Neutrophil (primary cell): Measurements from ENCODE around the gene LINC00305.

Experiments used
- H3K27ac ChIP-seq: fragments of 200-600 bp; sonication (generic); 2 replicates; pipeline ENCODE4 v1.5.1; 2016; ENCODE audit warnings: mild to moderate bottlenecking, moderate library complexity
- H3K27me3 ChIP-seq: fragments of 200-600 bp; sonication (generic); 2 replicates; pipeline ENCODE4 v1.6.0; 2016; ENCODE audit warnings: mild to moderate bottlenecking
- H3K36me3 ChIP-seq: fragments of 200-600 bp; sonication (generic); 2 replicates; pipeline ENCODE4 v1.5.1; 2017
- H3K4me1 ChIP-seq, 2 experiments: fragments of 200-600 bp in 1 of 2; sonication (generic) in 1 of 2; 1 replicate in 1 of 2; 2 replicates in 1 of 2; pipeline versions ENCODE4 v1.5.1 to v1.6.1; 2013 to 2016; ENCODE audit warnings: low read depth in 1 of 2, low read length in 1 of 2, mild to moderate bottlenecking in 1 of 2, moderate library complexity in 1 of 2; ENCODE audit not compliant: control insufficient read depth in 1 of 2, insufficient read depth in 1 of 2
- H3K4me3 ChIP-seq, 2 experiments: fragments of 200-600 bp in 1 of 2; sonication (generic) in 1 of 2; 1 replicate in 1 of 2; 2 replicates in 1 of 2; pipeline ENCODE4 v1.5.1; 2013 to 2016; ENCODE audit warnings: low read depth in 1 of 2, low read length in 1 of 2, mild to moderate bottlenecking in 1 of 2, moderate library complexity in 1 of 2
- H3K9me3 ChIP-seq: fragments of 200-600 bp; sonication (generic); 2 replicates; pipeline ENCODE4 v1.5.1; 2016
- CTCF ChIP-seq: fragments of 200-600 bp; sonication (generic); IDR thresholded peaks from 2 replicates; pipeline ENCODE4 v1.5.1; 2016; ENCODE audit warnings: antibody characterized with exemption

Gene LINC00305

GRCh38 chr18:64099244-64099643, 49.6 kb downstream of the LINC00305 start:
- Histone ChIP-seq H3K27ac (no peak overlapping the region), H3K4me1 (no peaks in the 10 kb centered on the region), H3K27me3 (no peaks in the 10 kb centered on the region), H3K36me3 (no peaks in the 10 kb centered on the region), H3K9me3 (no peaks in the 10 kb centered on the region), H3K4me3 (no peak overlapping the region)
- no peak for TF ChIP-seq CTCF

- H3K36me3 ChIP-seq, result no peaks in the 10 kb centered on the region
- H3K27ac ChIP-seq, result no peak overlapping the region
- no peaks in the 10 kb centered on the region for H3K9me3 ChIP-seq
- H3K4me3 ChIP-seq, result no peak overlapping the region
- no peaks in the 10 kb centered on the region for H3K27me3 ChIP-seq
- no peaks in the 10 kb centered on the region for H3K4me1 ChIP-seq
- no peak for TF ChIP-seq CTCF
These were observed 51.4 kb downstream of the LINC00305 start for GRCh38 chr18:64097497-64097896.

- H3K27me3 ChIP-seq, result no peaks in the 10 kb centered on the region
- TF ChIP-seq CTCF, result no peak
These were observed 53.8 kb downstream of the LINC00305 start for GRCh38 chr18:64095056-64095455.

GRCh38 chr18:64094210-64094609, 54.7 kb downstream of the LINC00305 start:
- Histone ChIP-seq H3K9me3 (no peaks in the 10 kb centered on the region), H3K27me3 (no peaks in the 10 kb centered on the region), H3K4me1 (no peaks in the 10 kb centered on the region), H3K4me3 (no peak overlapping the region), H3K36me3 (no peaks in the 10 kb centered on the region), H3K27ac (no peak overlapping the region)
- no peak for TF ChIP-seq CTCF

More at GRCh38 chr18:64095056-64095455, 53.8 kb downstream of the LINC00305 start:
- Histone ChIP-seq H3K4me3 (no peak overlapping the region), H3K4me1 (no peaks in the 10 kb centered on the region), H3K9me3 (no peaks in the 10 kb centered on the region), H3K27ac (no peak overlapping the region), H3K36me3 (no peaks in the 10 kb centered on the region)

- Histone ChIP-seq H3K27ac (no peak overlapping the region), H3K4me1 (no peaks in the 10 kb centered on the region), H3K9me3 (no peaks in the 10 kb centered on the region), H3K27me3 (no peaks in the 10 kb centered on the region), H3K4me3 (no peak overlapping the region), H3K36me3 (no peaks in the 10 kb centered on the region)
- no peak for TF ChIP-seq CTCF
These were observed 57.4 kb downstream of the LINC00305 start for GRCh38 chr18:64091526-64091925.

GRCh38 chr18:64090876-64091275, 58.0 kb downstream of the LINC00305 start:
- H3K36me3 ChIP-seq, result no peaks in the 10 kb centered on the region
- no peak overlapping the region for H3K27ac ChIP-seq
- H3K9me3 ChIP-seq, result no peaks in the 10 kb centered on the region
- no peaks in the 10 kb centered on the region for H3K4me1 ChIP-seq
- H3K4me3 ChIP-seq, result no peak overlapping the region
- TF ChIP-seq CTCF, result no peak
- no peaks in the 10 kb centered on the region for H3K27me3 ChIP-seq
